Gastrocnemius medialis (tissue), 4 donors: ENCODE data around the gene TEX44. TPM values are rescaled to one million over a fixed set of nuclear protein-coding genes. Genes with fewer than 3 reads are reported as not detected.

Source experiments
- ATAC-seq, 2 donors: fragments of 150-250 bp; one replicate each; pipeline ENCODE4 v1.9.1; 2016
- DNase-seq, 2 donors: peaks; one replicate each; pipeline ENCODE4 v3.0.0-alpha.2; 2019
- H3K27ac ChIP-seq, 4 donors: fragments of 200-600 bp; sonication (generic); 1 replicate in 1 of 4; 2 replicates in 3 of 4; pipeline ENCODE4 v1.5.1; 2016 to 2018; ENCODE audit warnings: mild to moderate bottlenecking in 2 of 4, moderate library complexity in 1 of 4
- H3K27me3 ChIP-seq, 3 donors: fragments of 200-600 bp; sonication (generic) in 2 of 3; 1 replicate in 1 of 3; 2 replicates in 2 of 3; pipeline versions ENCODE4 v1.5.1 to v1.6.0; 2016 to 2019; ENCODE audit warnings: mild to moderate bottlenecking in 1 of 3, moderate library complexity in 1 of 3
- H3K36me3 ChIP-seq, 2 donors: fragments of 200-600 bp; sonication (generic) in 1 of 2; one replicate each; pipeline ENCODE4 v1.5.1; 2017 to 2018
- H3K4me1 ChIP-seq, 2 donors: fragments of 200-600 bp; sonication (generic) in 1 of 2; one replicate each; pipeline ENCODE4 v1.5.1; 2016 to 2017; ENCODE audit warnings: mild to moderate bottlenecking in 2 of 2
- H3K4me3 ChIP-seq, 4 donors: fragments of 200-600 bp; sonication (generic) in 3 of 4; 1 replicate in 1 of 4; 2 replicates in 3 of 4; pipeline ENCODE4 v1.5.1; 2016 to 2019; ENCODE audit warnings: mild to moderate bottlenecking in 2 of 4
- H3K9me3 ChIP-seq, 3 donors: fragments of 200-600 bp; sonication (generic) in 2 of 3; 1 replicate in 1 of 3; 2 replicates in 2 of 3; pipeline ENCODE4 v1.5.1; 2016 to 2019
- POLR2A ChIP-seq, 2 donors: fragments of 450-650 bp; IDR thresholded peaks; one replicate each; pipeline ENCODE4 v1.6.1; 2017; ENCODE audit warnings: antibody characterized with exemption in 2 of 2, mild to moderate bottlenecking in 2 of 2, moderate library complexity in 2 of 2
- in situ Hi-C, 4 donors: fragments of 200-750 bp; cut with MboI; loops; one replicate each; pipeline versions ENCODE4 v1.15.0 to v1.8.0; 2017; ENCODE audit warnings: low sequenced_read_pairs in 4 of 4
- intact Hi-C: fragments of 100-400 bp; cut with DNase I; formaldehyde crosslinking; loops from one replicate; pipeline ENCODE4 v1.15.1; 2023; ENCODE audit warnings: low total_unique reads
- total RNA-seq, 4 donors: library from RNA; depleted of rRNA; stranded (reverse); fragments of >200 nt; gene quantifications; one replicate each; pipeline versions ENCODE4 v1.1.0 to v1.2.3, GENCODE V29; 2016
- TF ChIP-seq, protein P1 (sequence below), 5 experiments: fragments of 450-650 bp in 3 of 5; fragments of 200-600 bp in 2 of 5; sonication (generic) in 2 of 5; IDR thresholded peaks in 4 of 5; conservative IDR thresholded peaks in 1 of 5; 1 replicate in 4 of 5; 2 replicates in 1 of 5; pipeline ENCODE4 v1.5.1; 2016 to 2019; ENCODE audit warnings: antibody characterized with exemption in 5 of 5, mild to moderate bottlenecking in 3 of 5, moderate library complexity in 3 of 5

The TEX44 gene
- total RNA-seq, 4 donors from 2014 or later: not detected

DNA sequence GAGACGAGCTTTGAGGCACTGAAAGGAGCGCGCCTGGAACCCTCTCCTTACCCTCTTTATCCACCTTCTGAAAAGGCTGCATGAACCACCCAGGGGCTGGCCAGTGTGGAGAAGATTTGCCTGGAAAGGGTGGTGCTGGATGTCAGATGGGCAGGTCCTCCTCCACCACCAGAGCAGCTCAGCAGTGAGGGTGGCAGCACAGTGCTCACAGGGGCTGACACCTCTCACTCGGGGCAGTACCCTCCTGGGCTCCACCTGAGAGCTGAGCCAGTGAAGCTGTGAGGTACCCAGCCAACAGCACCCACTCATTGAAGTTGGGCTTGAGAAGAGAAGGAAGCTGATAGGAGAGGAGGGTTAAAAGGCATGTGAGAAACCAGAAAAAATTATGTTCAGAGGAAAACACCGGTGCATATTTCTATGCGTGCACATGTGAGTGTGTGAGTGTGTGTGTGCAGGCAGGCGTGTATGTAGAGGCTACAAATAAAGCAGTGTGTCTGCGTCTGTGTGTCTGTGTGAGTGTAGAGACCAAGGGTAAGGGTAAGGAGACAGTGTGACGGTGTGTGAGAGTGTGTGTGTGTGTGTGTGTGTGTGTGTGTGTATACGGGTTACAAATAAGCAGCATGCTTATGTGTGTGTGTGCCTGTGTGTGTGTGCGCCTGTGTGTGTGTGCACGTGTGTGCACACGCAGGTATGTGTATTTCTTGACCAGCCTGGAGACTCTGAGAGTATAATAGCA lies 40.7 kb downstream of the TEX44 start:
- ATAC-seq: no peak
- no peaks in the 10 kb centered on the region for H3K9me3 ChIP-seq
- H3K27ac ChIP-seq: peak overlapping the region in 1 of 4 donors; percentile 31
- no peak for DNase-seq
- H3K36me3 ChIP-seq: no peaks in the 10 kb centered on the region
- no peaks in the 10 kb centered on the region for H3K27me3 ChIP-seq
- H3K4me3 ChIP-seq: no peak overlapping the region
- H3K4me1 ChIP-seq: no peaks in the 10 kb centered on the region
- in situ Hi-C loops (no loop called here), intact Hi-C loops (no loop called here)
- TF ChIP-seq POLR2A (IDR thresholded peaks at IDR 0.05): no peak
- TF ChIP-seq, protein P1, sequence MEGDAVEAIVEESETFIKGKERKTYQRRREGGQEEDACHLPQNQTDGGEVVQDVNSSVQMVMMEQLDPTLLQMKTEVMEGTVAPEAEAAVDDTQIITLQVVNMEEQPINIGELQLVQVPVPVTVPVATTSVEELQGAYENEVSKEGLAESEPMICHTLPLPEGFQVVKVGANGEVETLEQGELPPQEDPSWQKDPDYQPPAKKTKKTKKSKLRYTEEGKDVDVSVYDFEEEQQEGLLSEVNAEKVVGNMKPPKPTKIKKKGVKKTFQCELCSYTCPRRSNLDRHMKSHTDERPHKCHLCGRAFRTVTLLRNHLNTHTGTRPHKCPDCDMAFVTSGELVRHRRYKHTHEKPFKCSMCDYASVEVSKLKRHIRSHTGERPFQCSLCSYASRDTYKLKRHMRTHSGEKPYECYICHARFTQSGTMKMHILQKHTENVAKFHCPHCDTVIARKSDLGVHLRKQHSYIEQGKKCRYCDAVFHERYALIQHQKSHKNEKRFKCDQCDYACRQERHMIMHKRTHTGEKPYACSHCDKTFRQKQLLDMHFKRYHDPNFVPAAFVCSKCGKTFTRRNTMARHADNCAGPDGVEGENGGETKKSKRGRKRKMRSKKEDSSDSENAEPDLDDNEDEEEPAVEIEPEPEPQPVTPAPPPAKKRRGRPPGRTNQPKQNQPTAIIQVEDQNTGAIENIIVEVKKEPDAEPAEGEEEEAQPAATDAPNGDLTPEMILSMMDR (IDR thresholded peaks at IDR 0.05 in 4 of 5, conservative IDR thresholded peaks at IDR 0.05 in 1 of 5): no peak

DNA sequence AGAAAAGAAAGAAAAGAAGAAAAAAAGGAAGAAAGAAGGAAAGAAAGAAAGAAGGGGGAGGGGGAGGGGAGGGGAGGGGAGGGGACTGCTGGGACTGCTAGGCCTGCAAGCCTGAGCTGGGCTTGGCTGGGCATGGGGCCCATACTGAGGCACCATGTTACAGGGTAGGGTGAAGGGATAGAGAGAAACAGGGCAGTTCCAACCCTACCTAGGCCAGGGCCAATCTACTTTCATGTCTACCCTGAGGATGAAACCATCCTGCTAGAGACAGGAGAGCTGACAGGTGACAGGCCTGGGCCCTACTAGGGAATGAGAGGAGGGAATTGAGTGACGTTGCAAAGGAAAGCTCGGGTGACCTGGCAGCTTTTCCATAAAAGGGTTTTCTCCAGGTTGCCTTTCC lies 41.7 kb downstream of the TEX44 start:
- H3K4me1 ChIP-seq: no peaks in the 10 kb centered on the region
- H3K9me3 ChIP-seq: no peaks in the 10 kb centered on the region
- intact Hi-C loops: no loop called here
- H3K36me3 ChIP-seq: no peaks in the 10 kb centered on the region
- ATAC-seq: no peak
- H3K27me3 ChIP-seq: no peaks in the 10 kb centered on the region
- in situ Hi-C loops: no loop called here
- TF ChIP-seq POLR2A (IDR thresholded peaks at IDR 0.05): no peak
- TF ChIP-seq, protein P1 (IDR thresholded peaks at IDR 0.05 in 4 of 5, conservative IDR thresholded peaks at IDR 0.05 in 1 of 5): no peak
- peak overlapping the region in 1 of 4 donors; percentile 22 for H3K27ac ChIP-seq
- no peak overlapping the region for H3K4me3 ChIP-seq
- no peak for DNase-seq

DNA sequence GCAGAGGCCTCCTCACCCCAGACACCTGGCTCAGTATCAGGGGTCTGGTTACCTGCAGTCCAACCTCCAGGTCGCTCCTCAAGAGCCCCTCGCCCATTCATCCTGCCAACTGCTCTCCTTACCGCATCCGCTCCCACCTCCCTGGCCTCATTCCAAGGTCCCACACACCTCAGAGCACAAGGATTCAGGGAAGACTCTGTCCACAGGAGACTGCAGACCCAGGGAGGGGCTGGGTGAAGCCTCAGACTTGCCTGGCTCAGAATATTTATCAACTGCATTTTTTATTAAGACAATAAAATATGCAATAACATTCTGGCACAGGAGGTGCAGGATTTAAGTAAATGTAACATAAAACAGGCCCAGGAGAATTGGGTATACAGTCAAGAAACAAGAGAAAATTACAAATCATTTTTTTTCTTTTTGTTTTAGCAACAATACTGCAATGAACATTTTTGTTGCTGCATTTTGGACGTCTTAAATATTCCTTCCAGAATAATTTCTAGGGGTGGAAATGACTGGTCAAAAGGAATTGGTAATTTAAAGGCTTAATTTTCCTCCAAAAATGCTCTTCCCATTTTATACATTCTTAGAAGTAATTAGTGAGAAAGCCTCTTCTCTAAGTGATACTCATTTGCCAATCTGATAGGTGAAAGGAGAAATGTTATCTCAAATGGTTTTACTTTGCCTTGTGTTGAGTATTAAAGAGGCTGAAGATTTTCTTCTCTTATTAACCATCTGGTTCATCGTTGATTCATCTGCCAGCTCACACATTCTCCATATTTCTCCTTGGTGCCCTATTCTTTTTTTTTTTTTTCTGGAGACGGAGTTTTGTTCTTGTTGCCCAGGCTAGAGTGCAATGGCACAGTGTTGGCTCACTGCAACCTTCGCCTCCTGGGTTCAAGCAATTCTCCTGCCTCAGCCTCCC lies 42.5 kb downstream of the TEX44 start:
- Histone ChIP-seq H3K27me3 (no peaks in the 10 kb centered on the region), H3K4me1 (peaks cover 4 to 5% of the 10 kb centered on the region in 2 donors), H3K9me3 (no peaks in the 10 kb centered on the region), H3K36me3 (no peaks in the 10 kb centered on the region), H3K4me3 (no peak overlapping the region), H3K27ac (peak overlapping the region in 1 of 4 donors; percentile 22)
- TF ChIP-seq, protein P1 (IDR thresholded peaks at IDR 0.05 in 4 of 5, conservative IDR thresholded peaks at IDR 0.05 in 1 of 5): no peak
- TF ChIP-seq POLR2A (IDR thresholded peaks at IDR 0.05): no peak
- intact Hi-C loops: no loop called here
- no peak for ATAC-seq
- in situ Hi-C loops: no loop called here
- no peak for DNase-seq

DNA sequence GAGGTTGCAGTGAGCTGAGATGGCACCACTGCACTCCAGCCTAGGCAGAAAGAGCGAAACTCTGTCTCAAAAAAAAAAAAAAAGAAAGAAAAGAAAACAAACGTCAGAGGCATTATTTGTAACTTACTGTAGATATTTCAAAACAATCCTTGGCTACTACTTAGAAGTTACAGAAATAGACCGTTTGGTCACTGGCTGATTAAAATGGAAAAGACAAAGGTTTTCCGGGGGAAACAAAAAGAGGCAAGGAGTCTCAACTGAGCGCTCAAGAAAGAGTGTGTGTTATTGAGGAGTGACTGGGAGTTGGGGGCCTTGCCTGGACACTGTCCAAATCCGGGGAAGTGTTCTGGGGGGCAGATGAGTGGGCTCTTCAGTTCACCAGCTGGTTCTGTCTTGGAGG lies 47.6 kb downstream of the TEX44 start:
- H3K9me3 ChIP-seq: no peaks in the 10 kb centered on the region
- H3K4me3 ChIP-seq: no peak overlapping the region
- TF ChIP-seq POLR2A (IDR thresholded peaks at IDR 0.05): no peak
- TF ChIP-seq, protein P1 (IDR thresholded peaks at IDR 0.05 in 4 of 5, conservative IDR thresholded peaks at IDR 0.05 in 1 of 5): no peak
- H3K27ac ChIP-seq: peak overlapping the region; percentile 72 to 97 (median 94)
- H3K4me1 ChIP-seq: peaks cover 41 to 46% of the 10 kb centered on the region in 2 donors
- DNase-seq: no peak
- no peaks in the 10 kb centered on the region for H3K27me3 ChIP-seq
- ATAC-seq: peak; percentile 29 to 38
- intact Hi-C loops: no loop called here
- in situ Hi-C loops: no loop called here
- H3K36me3 ChIP-seq: no peaks in the 10 kb centered on the region
